GM21390 (cell line): ENCODE results near the gene BIRC6.

Experiments
- ATAC-seq: cut with Tn5 transposase; IDR thresholded peaks from one replicate; pipeline ENCODE4 v1.9.1; 2021; ENCODE audit not compliant: unreplicated experiment

BIRC6 gene

DNA sequence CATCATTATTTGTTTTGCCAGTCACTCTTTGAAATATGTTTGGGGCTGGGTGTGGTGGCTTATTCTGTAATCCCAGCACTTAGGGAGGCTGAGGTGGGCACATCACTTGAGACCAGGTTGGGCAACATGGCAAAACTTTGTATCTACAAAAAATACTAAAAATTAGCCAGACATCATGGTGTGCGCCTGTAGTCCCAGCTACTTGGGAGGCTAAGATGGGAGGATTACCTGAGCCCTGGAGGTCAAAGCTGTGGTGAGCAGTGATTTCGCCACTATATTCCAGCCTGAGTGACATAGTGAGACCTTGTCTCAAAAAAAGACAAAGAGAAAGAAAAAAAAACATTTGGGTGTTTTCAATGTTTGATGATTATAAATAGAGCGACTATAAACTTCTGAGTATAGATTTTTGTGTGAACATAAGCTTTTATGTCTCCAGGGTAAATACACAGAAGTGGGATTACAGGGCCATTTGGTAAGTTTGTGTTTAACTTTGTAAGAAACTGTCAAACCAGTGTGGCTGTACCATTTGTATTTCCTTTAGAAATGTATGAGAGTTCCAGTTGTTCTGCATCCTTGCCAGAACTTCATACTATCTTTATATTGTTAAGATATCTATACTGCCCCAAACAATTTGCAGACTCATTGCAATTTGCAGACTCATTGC is 15.8 kb downstream of the BIRC6 start:
- no peak for ATAC-seq

- ATAC-seq = no peak
Observed at GRCh38 chr2:32375228-32375892, 18.5 kb downstream of the BIRC6 start.

DNA sequence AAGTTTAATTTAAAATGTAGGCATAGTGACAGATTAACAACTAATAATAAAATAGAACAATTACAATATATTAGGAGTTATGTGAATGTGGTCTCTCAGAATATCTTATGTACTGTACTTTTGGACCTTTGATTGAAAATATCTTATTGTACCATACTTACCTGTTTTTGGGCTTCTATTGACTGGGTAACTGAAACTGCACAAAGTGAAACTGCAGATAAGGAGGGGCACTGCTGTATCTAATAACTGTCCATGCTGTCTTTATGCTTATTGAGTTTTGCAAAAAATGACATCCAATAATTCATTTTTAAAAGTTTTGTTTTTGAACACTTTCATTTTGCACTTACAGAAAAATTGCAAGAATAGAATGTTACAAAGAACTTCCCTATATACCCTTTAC is 19.9 kb downstream of the BIRC6 start:
- ATAC-seq = no peak

DNA sequence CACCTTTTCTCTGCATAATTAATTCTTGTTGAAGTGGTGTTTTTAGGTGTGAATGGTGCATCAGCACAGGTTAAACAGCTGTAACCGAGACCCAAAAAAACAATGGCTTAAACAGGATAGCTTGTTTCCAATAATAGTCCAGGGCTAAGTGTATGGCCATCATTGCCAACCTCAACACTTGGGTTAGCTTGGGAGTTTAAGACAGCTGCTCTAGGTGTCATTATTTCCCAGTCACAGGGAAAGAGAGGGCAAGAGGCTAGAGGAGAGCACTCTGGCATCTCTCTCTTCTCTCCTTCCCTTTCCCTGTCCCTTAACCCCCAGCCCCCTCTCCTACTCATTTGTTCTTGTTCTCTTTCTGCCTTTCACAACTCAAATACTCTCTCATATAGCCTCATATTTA is 21.1 kb downstream of the BIRC6 start:
- ATAC-seq = no peak

GRCh38 chr2:32379352-32379751 is 22.5 kb downstream of the BIRC6 start:
- no peak for ATAC-seq

- ATAC-seq = no peak
Observed at GRCh38 chr2:32383858-32384257, 27.0 kb downstream of the BIRC6 start.

DNA sequence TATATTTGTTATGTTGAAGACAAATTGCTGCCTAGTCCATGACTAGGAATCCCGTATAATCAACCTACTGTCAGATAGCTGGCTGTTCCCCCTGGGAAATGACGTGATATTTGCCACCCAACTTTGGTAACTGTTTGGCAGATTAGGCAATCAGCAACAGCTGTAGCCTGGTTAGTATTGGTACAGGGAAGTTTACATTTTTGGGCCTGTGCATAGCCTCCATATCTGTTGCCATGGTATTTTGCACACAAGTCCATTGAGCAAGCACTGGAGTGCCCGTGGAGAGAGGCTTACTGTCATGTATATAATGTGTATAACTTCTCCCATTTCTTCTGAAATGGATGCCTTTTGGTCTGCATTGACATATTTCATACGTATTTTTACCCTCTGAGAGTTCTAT is 27.7 kb downstream of the BIRC6 start:
- ATAC-seq = no peak

- ATAC-seq = no peak
Observed at GRCh38 chr2:32386739-32387138, 29.9 kb downstream of the BIRC6 start.

- no peak for ATAC-seq
Observed at GRCh38 chr2:32399221-32399620, 42.4 kb downstream of the BIRC6 start.

GRCh38 chr2:32402091-32402490 is 45.3 kb downstream of the BIRC6 start:
- ATAC-seq = no peak

DNA sequence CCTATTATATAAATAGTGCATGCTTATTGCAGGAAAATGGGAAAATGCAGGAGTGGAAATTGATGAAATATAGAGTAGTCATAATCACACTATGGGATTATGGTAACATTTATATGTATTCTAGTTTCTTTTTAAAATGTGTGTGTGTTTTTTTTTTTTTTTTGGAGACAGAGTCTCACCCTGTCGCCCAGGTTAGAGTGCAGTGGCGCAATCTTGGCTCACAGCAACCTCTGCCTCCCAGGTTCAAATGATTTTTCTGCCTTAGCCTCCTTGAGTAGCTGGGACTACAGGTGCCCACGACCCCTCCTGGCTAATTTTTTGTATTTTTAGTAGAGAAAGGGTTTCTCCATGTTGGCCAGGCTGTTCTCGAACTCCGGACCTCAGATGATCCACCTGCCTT is 47.0 kb downstream of the BIRC6 start:
- no peak for ATAC-seq

DNA sequence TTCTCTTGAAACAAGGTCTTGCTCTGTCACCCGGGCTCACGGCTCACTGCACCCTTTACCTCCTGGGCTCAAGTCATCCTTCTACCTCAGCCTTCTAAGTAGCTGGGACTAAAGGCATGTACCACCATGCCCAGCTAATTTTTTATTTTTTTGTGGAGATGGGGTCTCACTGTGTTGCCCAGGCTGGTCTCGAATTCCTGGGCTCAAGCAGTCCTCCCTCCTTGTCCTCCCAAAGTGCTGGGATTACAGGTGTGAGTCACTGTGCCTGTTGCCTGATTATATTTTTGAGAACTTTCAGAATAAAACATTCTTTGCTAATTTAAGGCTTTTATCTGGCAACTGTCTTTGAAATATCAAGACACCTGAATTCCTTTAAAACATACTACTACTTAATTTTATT is 47.9 kb downstream of the BIRC6 start:
- ATAC-seq = no peak

DNA sequence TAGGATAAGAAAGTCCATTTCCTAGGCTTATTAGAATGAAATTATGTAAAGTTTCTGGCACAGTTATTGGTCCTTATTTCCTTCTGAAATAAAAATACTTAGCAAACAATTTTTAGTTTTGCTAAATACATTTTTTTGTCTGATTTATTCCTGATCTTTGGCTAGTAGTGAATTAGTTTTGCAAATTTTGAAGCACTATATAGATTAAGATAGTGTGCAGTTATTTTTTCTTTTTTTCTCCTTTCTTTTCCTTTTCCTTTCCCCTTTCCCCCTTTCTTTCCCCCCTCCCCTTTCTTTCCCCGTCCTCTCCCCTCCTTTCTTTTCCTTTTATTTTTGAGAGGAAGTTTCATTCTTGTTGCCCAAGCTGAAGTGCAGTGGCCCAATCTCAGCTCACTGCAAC is 59.7 kb downstream of the BIRC6 start:
- ATAC-seq = no peak

GRCh38 chr2:32417659-32418058 is 60.8 kb downstream of the BIRC6 start:
- no peak for ATAC-seq

- no peak for ATAC-seq
Observed at GRCh38 chr2:32418778-32419177, 62.0 kb downstream of the BIRC6 start.

DNA sequence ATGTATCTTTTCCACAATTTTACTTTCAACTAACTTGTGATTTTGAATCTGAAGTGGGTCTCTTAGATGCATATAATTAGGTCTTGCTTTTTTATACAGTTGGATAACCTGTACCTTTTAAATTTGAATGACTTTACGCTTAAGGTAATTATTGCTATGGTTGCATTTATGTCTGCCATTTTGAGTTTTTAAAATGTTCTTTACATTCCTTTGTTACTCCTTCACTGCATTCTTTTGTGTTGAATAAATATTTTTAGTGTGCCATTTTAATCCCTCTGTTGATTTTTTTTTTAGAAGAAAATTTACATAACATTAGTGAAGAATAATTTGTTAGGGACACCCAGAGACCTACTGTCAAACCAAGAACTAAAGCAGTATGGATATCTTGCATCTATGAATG is 65.3 kb downstream of the BIRC6 start:
- ATAC-seq = no peak

GRCh38 chr2:32423536-32423935 is 66.7 kb downstream of the BIRC6 start:
- ATAC-seq = no peak

GRCh38 chr2:32424739-32425138 is 67.9 kb downstream of the BIRC6 start:
- no peak for ATAC-seq

DNA sequence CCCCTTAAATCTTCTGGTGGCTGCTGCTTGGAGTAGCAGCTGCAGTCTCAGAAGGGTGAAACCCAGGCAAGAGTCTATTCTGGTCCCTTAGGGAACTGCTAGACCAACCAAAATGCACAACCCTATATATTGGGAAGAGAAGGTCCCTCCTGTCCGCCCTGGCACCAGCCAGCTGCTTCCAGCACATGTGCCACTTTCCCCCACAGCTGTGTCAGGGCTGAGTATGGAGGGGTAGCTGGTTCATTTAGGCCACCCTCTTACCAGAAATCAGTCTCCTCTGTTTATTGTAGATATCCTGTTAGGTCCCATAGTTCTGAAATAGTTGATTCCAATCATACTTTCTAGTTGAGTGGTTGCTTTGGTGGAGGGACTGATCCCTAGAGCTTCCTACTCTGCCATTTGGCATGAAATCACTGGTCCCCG is 68.9 kb downstream of the BIRC6 start:
- no peak for ATAC-seq

- no peak for ATAC-seq
Observed at GRCh38 chr2:32427672-32428610, 71.1 kb downstream of the BIRC6 start.

DNA sequence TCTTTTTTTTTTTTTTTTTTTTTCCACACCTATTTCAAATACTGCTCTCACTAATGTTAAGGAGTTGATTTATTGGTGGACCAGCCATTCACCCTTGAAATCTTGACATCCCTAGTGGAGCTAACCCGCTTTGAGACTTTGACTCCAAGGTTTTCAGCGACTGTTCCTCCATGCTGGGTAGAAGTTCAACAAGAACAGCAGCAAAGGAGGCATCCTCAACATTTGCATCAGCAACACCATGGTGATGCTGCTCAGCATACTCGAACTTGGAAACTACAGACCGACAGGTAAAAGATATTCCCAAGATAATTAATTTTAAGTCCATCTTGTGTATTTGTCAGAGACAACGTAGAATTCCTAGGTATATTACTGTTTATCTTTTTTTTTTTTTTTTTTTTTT is 74.0 kb downstream of the BIRC6 start:
- ATAC-seq = no peak

DNA sequence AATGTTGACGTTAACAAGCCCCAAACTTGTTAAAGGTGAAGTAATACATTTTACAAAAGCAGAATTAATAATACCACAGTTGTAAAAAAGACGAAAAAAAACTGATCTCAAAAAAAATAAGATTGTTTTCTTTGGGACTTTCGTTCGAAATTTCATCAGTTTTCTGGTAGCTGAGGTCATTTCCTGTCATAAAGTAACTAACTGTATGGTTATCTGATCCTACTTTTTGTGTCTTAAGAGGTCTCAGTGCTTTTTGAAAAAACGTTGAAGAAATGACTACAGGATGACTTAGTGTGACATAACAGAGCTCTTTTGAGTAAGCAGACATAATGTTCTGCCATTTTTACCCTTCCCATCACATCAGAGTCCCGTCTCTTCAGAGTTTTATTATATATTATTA is 79.3 kb downstream of the BIRC6 start:
- ATAC-seq = no peak
